Measurements from ENCODE around the gene CYTH2.

Gene CYTH2

GRCh38 chr19:48491793-48492123, 22.6 kb downstream of the CYTH2 start:
- Histone ChIP-seq H3K27ac (ENCODE audit: low read length) (no peak overlapping the region), H3K36me3 (replicated peaks; ENCODE audit: low read depth, low read length) (no peaks in the 10 kb centered on the region), H3K4me2 (ENCODE audit: low read length) (peak overlapping the region; percentile 81), H2AFZ (ENCODE audit: low read depth, low read length) (no peak overlapping the region), H3K4me3 (ENCODE audit: low read length) (peak overlapping the region; percentile 50), H3K27me3 (ENCODE audit: low read depth, low read length) (peaks cover 4% of the 10 kb centered on the region; the same call in 1 of the 2 replicates), H3K9ac (ENCODE audit: low read length) (no peak overlapping the region), H4K20me1 (ENCODE audit: insufficient read depth, low read length) (no peaks in the 10 kb centered on the region), H3K4me1 (ENCODE audit: low read length) (peaks cover 28% of the 10 kb centered on the region), H3K9me3 (ENCODE audit: insufficient read depth, low read length) (no peaks in the 10 kb centered on the region), H3K79me2 (ENCODE audit: low read length) (no peaks in the 10 kb centered on the region)
- TF ChIP-seq EZH2phosphoT487 (IDR thresholded peaks at IDR 0.05; ENCODE audit: low read depth), result no peak
- TF ChIP-seq CTCF (IDR thresholded peaks at IDR 0.05; ENCODE audit: low read depth, low read length), result no peak

GRCh38 chr19:48492925-48493717, 24.0 kb downstream of the CYTH2 start:
- no peak overlapping the region for H3K27ac ChIP-seq (ENCODE audit: low read length)
- H3K27me3 ChIP-seq (ENCODE audit: low read depth, low read length), result peaks cover 4% of the 10 kb centered on the region; the same call in 1 of the 2 replicates
- H3K79me2 ChIP-seq (ENCODE audit: low read length), result no peaks in the 10 kb centered on the region
- no peak overlapping the region for H3K4me2 ChIP-seq (ENCODE audit: low read length)
- H4K20me1 ChIP-seq (ENCODE audit: insufficient read depth, low read length), result no peaks in the 10 kb centered on the region
- no peaks in the 10 kb centered on the region for H3K9me3 ChIP-seq (ENCODE audit: insufficient read depth, low read length)
- no peak for TF ChIP-seq CTCF (IDR thresholded peaks at IDR 0.05; ENCODE audit: low read depth, low read length)
- no peak for TF ChIP-seq EZH2phosphoT487 (IDR thresholded peaks at IDR 0.05; ENCODE audit: low read depth)
- no peak overlapping the region for H2AFZ ChIP-seq (ENCODE audit: low read depth, low read length)
- H3K4me3 ChIP-seq (ENCODE audit: low read length), result no peak overlapping the region
- no peaks in the 10 kb centered on the region for H3K36me3 ChIP-seq (replicated peaks; ENCODE audit: low read depth, low read length)
- H3K4me1 ChIP-seq (ENCODE audit: low read length), result peaks cover 35% of the 10 kb centered on the region
- H3K9ac ChIP-seq (ENCODE audit: low read length), result no peak overlapping the region

GRCh38 chr19:48493718-48494401, 24.7 kb downstream of the CYTH2 start:
- Histone ChIP-seq H3K4me2 (ENCODE audit: low read length) (no peak overlapping the region), H3K79me2 (ENCODE audit: low read length) (no peaks in the 10 kb centered on the region), H3K9me3 (ENCODE audit: insufficient read depth, low read length) (no peaks in the 10 kb centered on the region), H3K9ac (ENCODE audit: low read length) (no peak overlapping the region), H3K4me3 (ENCODE audit: low read length) (no peak overlapping the region), H3K27me3 (ENCODE audit: low read depth, low read length) (peaks cover 4% of the 10 kb centered on the region; the same call in 1 of the 2 replicates), H3K4me1 (ENCODE audit: low read length) (peaks cover 35% of the 10 kb centered on the region), H2AFZ (ENCODE audit: low read depth, low read length) (no peak overlapping the region), H4K20me1 (ENCODE audit: insufficient read depth, low read length) (no peaks in the 10 kb centered on the region), H3K36me3 (replicated peaks; ENCODE audit: low read depth, low read length) (no peaks in the 10 kb centered on the region), H3K27ac (ENCODE audit: low read length) (no peak overlapping the region)
- TF ChIP-seq EZH2phosphoT487 (IDR thresholded peaks at IDR 0.05; ENCODE audit: low read depth), result no peak
- TF ChIP-seq CTCF (IDR thresholded peaks at IDR 0.05; ENCODE audit: low read depth, low read length), result no peak

- no peak for TF ChIP-seq CTCF (IDR thresholded peaks at IDR 0.05; ENCODE audit: low read depth, low read length)
- TF ChIP-seq EZH2phosphoT487 (IDR thresholded peaks at IDR 0.05; ENCODE audit: low read depth), result no peak
- Histone ChIP-seq H3K9ac (ENCODE audit: low read length) (no peak overlapping the region), H3K27me3 (ENCODE audit: low read depth, low read length) (peaks cover 4% of the 10 kb centered on the region; the same call in 1 of the 2 replicates), H2AFZ (ENCODE audit: low read depth, low read length) (no peak overlapping the region), H3K9me3 (ENCODE audit: insufficient read depth, low read length) (no peaks in the 10 kb centered on the region), H3K79me2 (ENCODE audit: low read length) (no peaks in the 10 kb centered on the region), H3K27ac (ENCODE audit: low read length) (no peak overlapping the region), H3K4me2 (ENCODE audit: low read length) (no peak overlapping the region), H3K4me1 (ENCODE audit: low read length) (peaks cover 26% of the 10 kb centered on the region), H3K36me3 (replicated peaks; ENCODE audit: low read depth, low read length) (no peaks in the 10 kb centered on the region), H3K4me3 (ENCODE audit: low read length) (no peak overlapping the region), H4K20me1 (ENCODE audit: insufficient read depth, low read length) (no peaks in the 10 kb centered on the region)
Measured at GRCh38 chr19:48495396-48495795, 26.2 kb downstream of the CYTH2 start.
